Suprapubic skin (tissue), 4 donors: ENCODE results near the gene PDZRN3. TPM values are rescaled to one million over a fixed set of nuclear protein-coding genes. Genes with fewer than 3 reads are reported as not detected.

Experiments
- DNase-seq, 2 donors: peaks; one replicate each; pipeline ENCODE4 v3.0.0-alpha.2; 2019; ENCODE audit warnings: low spot score in 2 of 2
- H3K27ac ChIP-seq: fragments of 200-600 bp; sonication (generic); one replicate; pipeline ENCODE4 v1.5.1; 2019
- H3K27me3 ChIP-seq: fragments of 200-600 bp; sonication (generic); one replicate; pipeline ENCODE4 v1.5.1; 2019
- H3K36me3 ChIP-seq: fragments of 200-600 bp; sonication (generic); one replicate; pipeline ENCODE4 v1.5.1; 2019
- H3K4me1 ChIP-seq: fragments of 200-600 bp; sonication (generic); one replicate; pipeline ENCODE4 v1.5.1; 2019
- H3K4me3 ChIP-seq: fragments of 200-600 bp; sonication (generic); one replicate; pipeline ENCODE4 v1.5.1; 2019; ENCODE audit warnings: mild to moderate bottlenecking
- H3K9me3 ChIP-seq: fragments of 200-600 bp; sonication (generic); one replicate; pipeline ENCODE4 v1.5.1; 2019
- CTCF ChIP-seq, 2 donors: fragments of 200-600 bp in 1 of 2; fragments of 450-650 bp in 1 of 2; sonication (generic) in 1 of 2; IDR thresholded peaks; one replicate each; pipeline ENCODE4 v1.5.1; 2016 to 2019; ENCODE audit warnings: antibody characterized with exemption in 2 of 2, mild to moderate bottlenecking in 1 of 2, moderate library complexity in 1 of 2
- EP300 ChIP-seq: sonication (generic); formaldehyde crosslinking; IDR thresholded peaks from one replicate; pipeline ENCODE4 v1.6.1; 2017; ENCODE audit warnings: antibody characterized with exemption
- POLR2A ChIP-seq, 2 donors: fragments of 450-650 bp; IDR thresholded peaks; one replicate each; pipeline ENCODE4 v1.6.1; 2017; ENCODE audit warnings: antibody characterized with exemption in 2 of 2, mild to moderate bottlenecking in 2 of 2, moderate library complexity in 2 of 2
- POLR2AphosphoS5 ChIP-seq, 3 donors: sonication (generic); formaldehyde crosslinking; IDR thresholded peaks; one replicate each; pipeline ENCODE4 v1.6.1; 2017; ENCODE audit warnings: antibody characterized with exemption in 3 of 3
- WGBS: methylation state at CpG from one replicate; pipeline ENCODE4 v1.1.5; 2018; 5-methylcytosine and 5-hydroxymethylcytosine counted together
- total RNA-seq, 4 donors: library from RNA; depleted of rRNA; stranded (reverse); fragments of >200 nt; gene quantifications; one replicate each; pipeline ENCODE4 v1.1.0, GENCODE V29; 2016

Gene PDZRN3
- total RNA-seq, 4 donors from 2014 or later = 9.2 to 33.3 (median 13.7) TPM

- no peak for DNase-seq
- no peaks in the 10 kb centered on the region for H3K9me3 ChIP-seq
- no peak overlapping the region for H3K4me3 ChIP-seq
- H3K4me1 ChIP-seq = peaks cover 15% of the 10 kb centered on the region
- WGBS = 75% methylated on average over 4 of the region's 4 CpGs
- H3K27ac ChIP-seq = no peak overlapping the region
- TF ChIP-seq EP300 = no peak
- H3K36me3 ChIP-seq = no peaks in the 10 kb centered on the region
- no peaks in the 10 kb centered on the region for H3K27me3 ChIP-seq
Observed at GRCh38 chr3:73558727-73559075, 66.0 kb downstream of the PDZRN3 start.

- Histone ChIP-seq H3K9me3 (no peaks in the 10 kb centered on the region), H3K27ac (no peak overlapping the region), H3K4me1 (peaks cover 15% of the 10 kb centered on the region), H3K36me3 (no peaks in the 10 kb centered on the region), H3K27me3 (no peaks in the 10 kb centered on the region), H3K4me3 (no peak overlapping the region)
- TF ChIP-seq EP300 (no peak), POLR2AphosphoS5 (IDR thresholded peaks at IDR 0.05) (no peak), CTCF (IDR thresholded peaks at IDR 0.05) (no peak), POLR2A (IDR thresholded peaks at IDR 0.05) (no peak)
- no peak for DNase-seq
- 68% methylated on average over 3 of the region's 3 CpGs for WGBS
Observed at GRCh38 chr3:73557986-73558726, 66.6 kb downstream of the PDZRN3 start.

GRCh38 chr3:73556520-73557372 lies 68.0 kb downstream of the PDZRN3 start:
- Histone ChIP-seq H3K27ac (peak overlapping the region; percentile 34), H3K4me1 (peaks cover 15% of the 10 kb centered on the region), H3K9me3 (no peaks in the 10 kb centered on the region), H3K4me3 (no peak overlapping the region), H3K36me3 (no peaks in the 10 kb centered on the region), H3K27me3 (no peaks in the 10 kb centered on the region)
- TF ChIP-seq EP300 (no peak), POLR2AphosphoS5 (IDR thresholded peaks at IDR 0.05) (no peak), CTCF (IDR thresholded peaks at IDR 0.05) (no peak), POLR2A (IDR thresholded peaks at IDR 0.05) (no peak)
- 48% methylated on average over 3 of the region's 3 CpGs for WGBS
- no peak for DNase-seq

- no peaks in the 10 kb centered on the region for H3K9me3 ChIP-seq
- 77% methylated on average over 2 of the region's 2 CpGs for WGBS
- TF ChIP-seq POLR2A (IDR thresholded peaks at IDR 0.05) = no peak
- TF ChIP-seq POLR2AphosphoS5 (IDR thresholded peaks at IDR 0.05) = no peak
- TF ChIP-seq CTCF (IDR thresholded peaks at IDR 0.05) = no peak
- TF ChIP-seq EP300 = no peak
- H3K4me1 ChIP-seq = peaks cover 15% of the 10 kb centered on the region
- H3K27me3 ChIP-seq = no peaks in the 10 kb centered on the region
- H3K27ac ChIP-seq = no peak overlapping the region
- no peaks in the 10 kb centered on the region for H3K36me3 ChIP-seq
- no peak for DNase-seq
- no peak overlapping the region for H3K4me3 ChIP-seq
Observed at GRCh38 chr3:73555076-73555475, 69.7 kb downstream of the PDZRN3 start.

GRCh38 chr3:73552700-73553099 lies 72.0 kb downstream of the PDZRN3 start:
- 74% methylated on average over 4 of the region's 4 CpGs for WGBS
- TF ChIP-seq EP300 = no peak
- no peak for TF ChIP-seq POLR2AphosphoS5 (IDR thresholded peaks at IDR 0.05)
- TF ChIP-seq POLR2A (IDR thresholded peaks at IDR 0.05) = no peak
- no peak for TF ChIP-seq CTCF (IDR thresholded peaks at IDR 0.05)

More at GRCh38 chr3:73552700-73553099, 72.0 kb downstream of the PDZRN3 start:
- no peak overlapping the region for H3K27ac ChIP-seq
- H3K9me3 ChIP-seq = no peaks in the 10 kb centered on the region
- H3K27me3 ChIP-seq = no peaks in the 10 kb centered on the region
- no peak for DNase-seq
- H3K4me3 ChIP-seq = no peak overlapping the region
- H3K36me3 ChIP-seq = no peaks in the 10 kb centered on the region
- peaks cover 13% of the 10 kb centered on the region for H3K4me1 ChIP-seq
